Measurements from ENCODE around the gene UCK2.

DNA sequence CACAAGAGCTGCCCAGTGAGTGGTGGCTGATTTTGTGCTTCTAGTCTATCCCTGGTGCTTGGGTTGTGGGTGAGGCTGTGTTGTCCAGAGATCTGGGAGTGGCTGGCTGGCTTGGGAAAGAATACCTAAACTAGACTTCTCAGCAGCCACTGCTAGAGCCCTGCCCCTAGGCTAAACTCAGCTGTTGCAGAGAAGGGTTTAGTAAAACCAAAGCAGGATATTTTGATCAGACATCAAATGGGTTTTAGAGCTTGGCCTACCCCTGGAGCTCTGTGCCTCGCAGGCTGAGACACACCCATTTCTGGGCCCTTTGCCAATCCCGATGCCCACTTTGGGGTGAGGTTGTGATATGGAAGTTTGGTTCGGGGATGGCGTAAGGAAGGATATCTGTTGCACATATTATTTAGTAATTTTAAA is 88.5 kb downstream of the UCK2 start:
- TF ChIP-seq, protein P1, sequence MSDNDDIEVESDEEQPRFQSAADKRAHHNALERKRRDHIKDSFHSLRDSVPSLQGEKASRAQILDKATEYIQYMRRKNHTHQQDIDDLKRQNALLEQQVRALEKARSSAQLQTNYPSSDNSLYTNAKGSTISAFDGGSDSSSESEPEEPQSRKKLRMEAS (IDR thresholded peaks at IDR 0.05): no peak
- TF ChIP-seq EGR1 (IDR thresholded peaks at IDR 0.05): no peak
- no peak for TF ChIP-seq ZBTB7A (IDR thresholded peaks at IDR 0.05; ENCODE audit: low read depth)
- TF ChIP-seq, protein P2, sequence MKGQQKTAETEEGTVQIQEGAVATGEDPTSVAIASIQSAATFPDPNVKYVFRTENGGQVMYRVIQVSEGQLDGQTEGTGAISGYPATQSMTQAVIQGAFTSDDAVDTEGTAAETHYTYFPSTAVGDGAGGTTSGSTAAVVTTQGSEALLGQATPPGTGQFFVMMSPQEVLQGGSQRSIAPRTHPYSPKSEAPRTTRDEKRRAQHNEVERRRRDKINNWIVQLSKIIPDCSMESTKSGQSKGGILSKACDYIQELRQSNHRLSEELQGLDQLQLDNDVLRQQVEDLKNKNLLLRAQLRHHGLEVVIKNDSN (IDR thresholded peaks at IDR 0.05): no peak
- TF ChIP-seq TAF1 (IDR thresholded peaks at IDR 0.05; ENCODE audit: low read depth): no peak
- TF ChIP-seq CREB1 (IDR thresholded peaks at IDR 0.05; ENCODE audit: low read depth): no peak
- no peak for TF ChIP-seq NFIC (IDR thresholded peaks at IDR 0.05)
- TF ChIP-seq, protein P3, sequence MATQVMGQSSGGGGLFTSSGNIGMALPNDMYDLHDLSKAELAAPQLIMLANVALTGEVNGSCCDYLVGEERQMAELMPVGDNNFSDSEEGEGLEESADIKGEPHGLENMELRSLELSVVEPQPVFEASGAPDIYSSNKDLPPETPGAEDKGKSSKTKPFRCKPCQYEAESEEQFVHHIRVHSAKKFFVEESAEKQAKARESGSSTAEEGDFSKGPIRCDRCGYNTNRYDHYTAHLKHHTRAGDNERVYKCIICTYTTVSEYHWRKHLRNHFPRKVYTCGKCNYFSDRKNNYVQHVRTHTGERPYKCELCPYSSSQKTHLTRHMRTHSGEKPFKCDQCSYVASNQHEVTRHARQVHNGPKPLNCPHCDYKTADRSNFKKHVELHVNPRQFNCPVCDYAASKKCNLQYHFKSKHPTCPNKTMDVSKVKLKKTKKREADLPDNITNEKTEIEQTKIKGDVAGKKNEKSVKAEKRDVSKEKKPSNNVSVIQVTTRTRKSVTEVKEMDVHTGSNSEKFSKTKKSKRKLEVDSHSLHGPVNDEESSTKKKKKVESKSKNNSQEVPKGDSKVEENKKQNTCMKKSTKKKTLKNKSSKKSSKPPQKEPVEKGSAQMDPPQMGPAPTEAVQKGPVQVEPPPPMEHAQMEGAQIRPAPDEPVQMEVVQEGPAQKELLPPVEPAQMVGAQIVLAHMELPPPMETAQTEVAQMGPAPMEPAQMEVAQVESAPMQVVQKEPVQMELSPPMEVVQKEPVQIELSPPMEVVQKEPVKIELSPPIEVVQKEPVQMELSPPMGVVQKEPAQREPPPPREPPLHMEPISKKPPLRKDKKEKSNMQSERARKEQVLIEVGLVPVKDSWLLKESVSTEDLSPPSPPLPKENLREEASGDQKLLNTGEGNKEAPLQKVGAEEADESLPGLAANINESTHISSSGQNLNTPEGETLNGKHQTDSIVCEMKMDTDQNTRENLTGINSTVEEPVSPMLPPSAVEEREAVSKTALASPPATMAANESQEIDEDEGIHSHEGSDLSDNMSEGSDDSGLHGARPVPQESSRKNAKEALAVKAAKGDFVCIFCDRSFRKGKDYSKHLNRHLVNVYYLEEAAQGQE (IDR thresholded peaks at IDR 0.05; ENCODE audit: low read depth): no peak
